IPS DF 19.7 (cell line): Measurements from ENCODE around the gene PKD1.

ENCODE experiments used
- DNase-seq: peaks from one replicate; pipeline ENCODE4 v3.0.0-alpha.2; 2013; ENCODE audit warnings: low read depth, low spot score

PKD1 gene

DNA sequence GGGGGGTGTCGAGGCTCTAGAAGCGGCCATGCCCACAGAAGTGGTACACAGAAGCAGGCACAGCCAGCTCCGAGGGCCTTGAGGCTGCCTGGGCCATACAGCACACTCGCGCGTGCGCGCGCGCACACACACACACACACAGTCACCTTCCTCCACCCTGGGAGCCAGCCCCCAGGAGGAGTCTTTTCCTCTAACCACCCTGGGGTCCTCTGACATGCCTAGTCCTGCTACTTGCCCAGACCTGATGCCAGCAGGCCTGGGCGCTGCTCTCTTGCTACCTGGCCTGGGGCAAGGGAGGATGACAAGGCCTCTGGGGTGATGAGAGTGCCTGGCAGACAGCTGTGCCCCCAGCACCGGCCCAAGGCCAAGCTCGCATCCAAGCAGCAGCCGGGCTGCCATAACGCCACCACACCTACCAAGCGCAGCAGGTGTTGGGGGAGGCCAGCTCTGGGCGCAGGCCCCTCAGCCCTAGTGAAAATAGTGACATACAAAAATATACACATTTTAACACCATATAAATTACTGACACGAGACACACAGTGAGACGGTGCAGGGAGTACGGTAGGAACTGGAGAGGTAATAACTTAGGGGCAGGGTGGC, 46.8 kb downstream of the PKD1 start:
- DNase-seq: no peak

GRCh38 chr16:2087748-2088631, 47.7 kb downstream of the PKD1 start:
- DNase-seq: no peak

DNA sequence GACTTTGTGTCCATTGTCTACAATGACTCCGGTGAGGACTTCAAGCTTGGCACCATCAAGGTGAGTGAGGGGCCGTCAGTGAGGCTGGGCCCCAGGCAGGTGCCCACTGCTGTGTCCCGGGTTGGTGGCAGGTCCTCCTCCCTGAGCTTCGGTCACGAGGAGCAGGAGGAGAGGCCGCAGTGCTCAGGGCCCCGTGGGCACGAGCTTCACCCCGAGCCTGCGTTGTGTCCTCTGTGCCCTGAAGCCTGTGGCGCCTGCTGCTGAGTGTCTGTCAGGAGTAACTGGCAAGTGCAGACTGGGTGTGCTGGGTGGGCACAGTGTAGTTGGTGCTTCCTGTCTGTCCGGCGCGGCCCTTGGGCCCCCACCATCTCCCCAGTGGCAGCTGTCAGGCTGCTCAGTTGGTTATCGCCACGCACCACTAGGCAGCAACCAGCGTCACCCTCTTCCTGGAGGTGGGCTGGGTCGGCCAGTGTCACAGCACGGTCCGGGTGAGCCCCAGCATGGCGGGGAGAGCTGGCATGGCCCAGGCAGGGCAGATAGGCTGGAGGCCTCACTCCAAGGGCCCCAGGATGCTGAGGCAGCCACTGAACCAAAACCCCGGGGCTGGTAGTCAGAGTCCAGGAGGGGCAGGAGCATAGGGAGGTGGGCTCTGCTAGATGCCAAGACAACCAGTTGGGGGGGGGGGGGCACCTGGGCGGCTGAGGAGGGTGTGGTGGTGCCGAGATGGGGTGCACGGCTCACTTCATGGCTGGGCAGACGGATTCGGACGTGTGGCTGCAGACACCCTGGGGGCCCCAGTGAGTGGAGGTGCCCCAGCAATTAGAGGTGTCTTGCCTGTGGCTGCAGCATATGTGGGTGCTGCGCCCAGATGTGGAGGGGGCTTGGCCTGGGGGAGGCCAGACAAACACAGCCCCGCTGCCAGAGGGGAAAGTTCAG, 48.6 kb downstream of the PKD1 start:
- no peak for DNase-seq

- DNase-seq: no peak
These were observed 49.5 kb downstream of the PKD1 start for GRCh38 chr16:2086106-2086742.

DNA sequence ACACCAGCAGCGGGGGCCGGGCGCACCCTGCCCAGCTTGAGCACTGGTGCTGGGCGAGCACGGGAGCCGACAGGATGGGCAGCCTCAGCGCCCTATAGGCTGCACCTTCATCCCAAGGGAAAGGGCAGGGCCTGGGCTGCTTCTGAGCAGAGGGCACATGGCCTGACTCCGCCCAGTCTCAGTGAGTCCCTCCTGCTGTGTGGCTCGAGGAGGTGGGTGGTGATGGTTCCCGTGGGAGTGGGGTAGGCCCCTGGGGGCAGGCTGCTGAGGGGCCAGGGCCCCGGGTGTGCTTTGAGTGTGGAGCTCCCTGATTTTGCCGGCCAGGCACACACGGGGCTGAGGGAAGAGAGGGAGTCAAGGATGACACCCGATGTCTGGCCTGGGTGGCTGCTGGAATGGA, 50.0 kb downstream of the PKD1 start:
- no peak for DNase-seq

DNA sequence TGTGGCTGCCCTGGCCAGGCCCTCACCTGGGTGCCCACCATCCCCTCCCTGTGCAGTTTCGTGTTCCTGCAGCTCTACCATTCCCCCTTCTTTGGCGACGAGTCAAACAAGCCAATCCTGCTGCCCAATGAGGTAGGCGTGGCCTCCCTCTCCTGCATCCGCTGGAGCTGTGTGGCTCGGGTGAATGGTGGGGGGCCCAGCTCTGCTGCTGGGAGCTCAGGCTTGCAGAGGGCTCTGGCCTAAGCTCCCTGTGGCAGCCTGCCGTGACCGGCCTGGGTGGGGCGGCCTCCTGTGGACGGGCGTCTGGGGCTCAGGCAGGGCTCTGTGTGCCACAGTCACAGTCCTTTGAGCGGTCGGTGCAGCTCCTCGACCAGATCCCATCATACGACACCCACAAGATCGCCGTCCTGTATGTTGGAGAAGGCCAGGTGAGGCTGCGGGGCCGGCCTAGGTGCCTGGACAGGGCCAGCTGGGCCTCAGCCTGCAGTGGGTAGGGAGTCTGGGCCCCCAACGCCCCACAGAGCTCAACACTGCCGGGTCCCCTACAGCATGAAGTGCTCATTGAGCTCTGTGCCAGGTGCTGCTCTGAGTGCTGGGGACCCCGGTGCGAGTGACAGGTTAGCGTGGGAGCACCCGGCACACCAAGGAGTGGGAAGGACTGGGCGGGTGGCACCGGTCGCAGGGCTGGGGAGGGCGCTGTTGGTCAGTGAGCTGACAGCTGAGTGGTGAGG, 50.6 kb downstream of the PKD1 start:
- DNase-seq: no peak

GRCh38 chr16:2083876-2084780, 51.6 kb downstream of the PKD1 start:
- DNase-seq: no peak

DNA sequence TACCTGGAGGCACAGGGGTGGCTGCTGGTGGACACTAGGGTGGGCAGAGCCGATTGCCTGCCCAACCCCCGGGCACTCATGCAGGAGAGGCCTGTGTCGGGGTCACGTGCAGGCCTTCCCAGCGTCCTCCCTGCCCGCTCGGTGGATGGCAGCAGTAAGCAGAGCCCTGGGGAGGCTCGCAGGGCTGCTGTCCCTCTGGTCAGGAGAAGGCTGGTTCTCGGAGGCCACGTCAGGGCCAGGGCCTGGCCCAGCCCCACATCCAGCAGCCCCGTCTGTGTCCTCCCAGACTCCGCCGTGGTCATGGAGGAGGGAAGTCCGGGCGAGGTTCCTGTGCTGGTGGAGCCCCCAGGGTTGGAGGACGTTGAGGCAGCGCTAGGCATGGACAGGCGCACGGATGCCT, 52.3 kb downstream of the PKD1 start:
- DNase-seq: no peak

DNA sequence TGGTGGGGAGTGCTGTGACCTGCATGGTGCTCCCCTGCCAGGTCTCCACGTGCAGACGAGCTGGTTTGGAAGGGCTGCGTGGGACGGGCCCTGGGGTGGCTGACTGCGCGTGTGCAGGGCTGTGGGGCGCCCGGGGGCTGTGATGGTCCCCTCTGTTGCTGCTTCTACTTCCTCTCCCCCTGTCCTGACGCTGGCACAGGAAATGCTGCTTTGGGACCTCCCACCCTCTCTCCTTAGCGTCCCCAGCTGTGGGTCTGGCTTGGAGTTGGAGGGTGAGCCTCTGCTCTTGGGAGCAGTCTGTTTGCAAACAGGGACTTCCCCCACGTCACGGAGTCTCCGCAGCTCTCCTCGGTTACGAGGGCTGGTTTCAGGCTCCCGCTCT, 52.7 kb downstream of the PKD1 start:
- DNase-seq: no peak

- DNase-seq: no peak
These were observed 53.3 kb downstream of the PKD1 start for GRCh38 chr16:2082171-2082982.

DNA sequence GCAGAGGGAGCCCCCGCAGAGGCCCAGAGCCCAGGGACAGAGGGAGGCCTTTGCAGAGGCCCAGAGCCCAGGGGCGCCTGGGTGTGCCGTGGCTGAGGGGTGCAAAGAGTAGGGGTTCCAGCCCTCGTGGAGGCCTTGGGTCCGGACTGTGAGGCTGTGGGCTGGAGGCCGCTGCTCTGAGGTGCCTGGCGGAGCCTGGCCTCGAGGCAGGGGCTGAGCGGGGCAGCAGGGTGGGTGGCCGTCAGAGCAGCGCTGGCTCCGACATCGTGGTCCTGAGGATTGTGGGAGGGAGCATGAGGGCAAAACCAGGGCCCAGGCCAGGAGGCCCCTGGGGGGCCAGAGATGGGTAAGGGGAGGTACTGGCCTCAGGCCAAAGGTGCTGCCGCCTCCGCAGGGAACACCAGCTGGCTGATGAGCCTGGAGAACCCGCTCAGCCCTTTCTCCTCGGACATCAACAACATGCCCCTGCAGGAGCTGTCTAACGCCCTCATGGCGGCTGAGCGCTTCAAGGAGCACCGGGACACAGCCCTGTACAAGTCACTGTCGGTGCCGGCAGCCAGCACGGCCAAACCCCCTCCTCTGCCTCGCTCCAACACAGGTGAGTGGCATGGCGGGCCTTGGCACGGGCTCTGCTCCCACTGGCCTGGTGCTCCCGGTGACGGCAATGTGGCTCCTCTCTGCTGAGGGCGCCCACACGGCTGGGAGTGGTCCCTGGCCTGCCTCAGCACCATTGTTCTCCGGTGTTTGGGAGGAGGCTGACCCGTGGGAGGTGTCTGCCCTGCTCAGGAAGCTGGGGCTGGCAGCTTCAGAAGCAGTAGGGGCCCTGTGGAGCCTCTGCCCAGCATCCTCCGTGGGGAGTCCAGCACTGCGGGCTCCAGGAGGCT, 54.3 kb downstream of the PKD1 start:
- DNase-seq: no peak

- DNase-seq: no peak
These were observed 55.7 kb downstream of the PKD1 start for GRCh38 chr16:2079991-2080390.

GRCh38 chr16:2079311-2079800, 56.3 kb downstream of the PKD1 start:
- DNase-seq: no peak

GRCh38 chr16:2078691-2079090, 57.0 kb downstream of the PKD1 start:
- DNase-seq: no peak

DNA sequence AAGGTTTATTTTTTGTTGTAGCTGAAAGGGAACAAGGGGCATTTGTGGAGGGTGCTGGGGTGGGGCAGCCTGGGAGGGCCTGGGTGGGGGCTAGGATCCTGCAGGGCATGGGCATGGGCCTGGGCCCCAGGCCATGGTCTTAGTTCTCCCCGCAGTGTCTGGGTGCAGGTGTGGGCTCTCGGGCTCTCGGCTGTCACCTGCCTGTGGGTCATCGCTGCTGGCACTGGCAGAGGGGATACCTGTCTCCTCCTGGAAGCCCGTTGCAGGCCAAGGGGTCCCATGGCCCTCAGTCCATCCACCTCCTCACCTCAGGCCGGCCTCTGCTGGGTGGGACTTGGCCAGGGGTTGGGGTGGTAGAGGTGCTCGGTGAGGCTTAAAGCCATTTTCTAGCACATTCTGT, 57.6 kb downstream of the PKD1 start:
- DNase-seq: no peak

DNA sequence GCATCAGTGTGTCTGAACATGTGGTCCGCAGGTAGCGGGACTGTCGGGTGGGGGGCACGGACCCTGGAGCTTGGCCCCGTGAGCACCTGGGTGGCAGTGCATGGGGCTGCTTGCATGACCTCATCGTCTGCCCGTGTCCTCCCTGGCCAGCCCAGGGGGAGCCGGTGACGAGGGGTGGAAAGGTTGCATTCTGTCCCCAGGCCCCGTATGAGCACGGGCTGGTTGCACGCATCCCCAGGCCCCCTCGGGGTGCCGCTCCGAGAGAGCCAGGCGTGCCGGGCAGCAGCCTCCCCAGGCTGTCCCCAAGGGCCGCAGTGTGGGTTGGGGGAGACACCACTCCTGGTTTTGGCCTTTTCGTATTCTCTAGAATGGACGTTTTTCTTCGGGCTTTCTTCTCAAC, 58.0 kb downstream of the PKD1 start:
- no peak for DNase-seq

DNA sequence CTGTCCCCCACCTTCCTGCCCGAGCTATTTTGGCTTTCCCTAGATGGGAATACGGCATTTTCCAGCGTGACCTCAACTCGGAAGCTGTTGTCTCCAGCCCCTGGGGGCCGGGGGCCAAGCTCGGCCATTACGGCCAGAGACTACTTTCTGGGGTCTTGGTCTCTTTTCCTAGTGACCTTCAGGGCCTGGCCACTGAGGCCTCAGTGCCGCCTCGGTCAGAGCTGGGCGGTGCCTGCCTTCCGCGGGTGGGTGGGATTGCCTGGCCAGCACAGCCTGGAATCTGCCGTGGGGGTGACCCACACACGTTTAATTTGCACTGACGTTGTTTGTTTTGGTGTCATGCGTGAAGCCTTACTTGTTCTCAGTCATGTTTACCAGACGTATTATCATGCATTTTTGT, 58.7 kb downstream of the PKD1 start:
- DNase-seq: no peak
